GM19438 (cell line): ENCODE data around the gene ZNF112.

Experiments used
- ATAC-seq: cut with Tn5 transposase; IDR thresholded peaks from one replicate; pipeline ENCODE4 v1.9.1; 2021; ENCODE audit warnings: low read depth; ENCODE audit not compliant: unreplicated experiment

The ZNF112 gene

DNA sequence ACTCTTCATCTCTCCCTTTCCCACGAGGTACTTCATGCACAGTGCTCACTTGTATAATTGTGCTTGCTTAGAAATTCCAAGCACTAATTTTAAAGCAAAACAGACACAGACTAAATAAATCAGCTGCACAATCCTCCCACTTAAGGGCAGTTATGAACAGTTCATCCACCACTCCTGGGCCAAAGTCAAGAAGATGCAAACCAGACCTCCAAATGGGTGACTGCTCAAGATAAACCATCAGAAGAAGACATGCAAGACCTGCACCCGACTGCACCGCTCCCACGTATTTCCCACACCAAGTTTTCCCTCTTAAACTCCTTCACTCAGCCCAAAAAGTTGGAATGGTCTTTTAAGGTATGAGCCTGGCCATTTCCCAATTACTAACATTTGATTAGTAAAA lies 71.5 kb downstream of the ZNF112 start:
- no peak for ATAC-seq

DNA sequence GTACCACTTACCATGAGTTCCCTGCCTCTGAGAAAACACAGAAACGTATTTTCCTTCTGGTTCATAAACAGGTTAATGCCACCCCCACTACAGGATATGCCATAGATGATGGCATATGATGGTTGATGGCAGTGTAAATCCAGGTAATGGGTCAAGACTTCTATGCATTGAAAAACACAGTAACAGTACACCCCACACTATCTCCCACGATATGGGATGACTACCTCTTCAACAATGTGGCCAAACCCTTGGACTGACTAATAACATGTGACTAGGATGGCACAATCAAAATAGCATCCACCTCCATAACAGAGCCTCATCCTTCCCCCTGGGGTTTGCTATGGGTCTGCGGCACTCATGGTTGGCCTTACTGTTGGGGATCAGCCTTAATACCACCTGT lies 73.6 kb downstream of the ZNF112 start:
- ATAC-seq, result no peak

GRCh38 chr19:44280916-44281315 lies 75.6 kb downstream of the ZNF112 start:
- ATAC-seq, result no peak

DNA sequence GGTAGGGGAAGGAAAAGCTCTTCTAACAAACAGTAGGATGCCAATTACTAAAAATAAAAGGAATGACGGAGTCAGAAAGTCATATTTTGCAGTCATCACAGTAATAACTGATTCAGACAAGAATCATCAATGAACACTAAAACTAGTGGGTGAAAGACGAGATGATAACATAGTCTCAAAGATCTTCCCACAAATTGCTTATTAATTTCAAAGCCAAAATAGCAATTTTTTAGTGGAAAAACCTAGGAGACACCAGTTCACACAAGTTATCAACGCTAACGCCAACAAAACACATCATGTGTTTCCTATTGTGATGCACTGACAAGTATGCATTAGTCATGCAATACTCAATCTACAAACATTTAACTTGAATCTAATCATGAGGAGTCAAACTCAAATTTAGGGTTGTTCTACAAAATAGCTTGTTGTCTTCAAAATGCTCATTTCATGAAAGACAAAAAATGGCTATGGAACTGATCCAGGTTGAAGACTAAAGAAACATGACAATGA lies 78.2 kb downstream of the ZNF112 start:
- no peak for ATAC-seq

DNA sequence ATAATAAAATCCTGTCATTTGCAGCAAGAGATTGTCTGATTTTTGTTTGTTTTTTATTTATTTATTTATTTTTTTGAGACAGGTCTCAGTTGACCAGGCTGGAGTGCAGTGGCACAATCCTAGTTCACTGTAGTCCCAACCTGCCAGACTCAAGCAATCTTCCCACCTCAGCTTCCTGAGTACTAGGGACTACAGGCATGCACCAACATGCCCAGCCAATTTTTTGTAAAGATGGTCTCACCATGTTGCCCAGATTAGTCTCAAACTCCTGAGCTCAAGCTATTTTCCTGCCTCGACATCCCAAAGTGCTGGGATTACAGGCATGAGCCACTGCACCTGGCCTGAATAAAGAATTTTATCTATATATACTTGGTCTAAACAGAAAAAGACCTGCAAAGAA lies 79.1 kb downstream of the ZNF112 start:
- no peak for ATAC-seq
